Activated CD4-positive, CD25-positive, alpha-beta regulatory T cell (primary cell): Measurements from ENCODE around the gene ACTN1.
"Not testable (repeated sequence)": the region's sequence is repeated elsewhere in the genome, so short reads cannot be mapped to it uniquely, and the experiment has no call there.

Experiments used
- DNase-seq, 4 experiments: peaks; one replicate each; lab custom pipeline; 2025; lab: John Stamatoyannopoulos, UW

Gene ACTN1

GRCh38 chr14:68979021-68979721 lies at the start of gene ACTN1:
ACTN1 (minus strand) TSS chr14:68979302; CDS start chr14:68979056, 246 bp downstream.
- DNase-seq = peak in 2 of 4 experiments; percentile 17 to 27

DNA sequence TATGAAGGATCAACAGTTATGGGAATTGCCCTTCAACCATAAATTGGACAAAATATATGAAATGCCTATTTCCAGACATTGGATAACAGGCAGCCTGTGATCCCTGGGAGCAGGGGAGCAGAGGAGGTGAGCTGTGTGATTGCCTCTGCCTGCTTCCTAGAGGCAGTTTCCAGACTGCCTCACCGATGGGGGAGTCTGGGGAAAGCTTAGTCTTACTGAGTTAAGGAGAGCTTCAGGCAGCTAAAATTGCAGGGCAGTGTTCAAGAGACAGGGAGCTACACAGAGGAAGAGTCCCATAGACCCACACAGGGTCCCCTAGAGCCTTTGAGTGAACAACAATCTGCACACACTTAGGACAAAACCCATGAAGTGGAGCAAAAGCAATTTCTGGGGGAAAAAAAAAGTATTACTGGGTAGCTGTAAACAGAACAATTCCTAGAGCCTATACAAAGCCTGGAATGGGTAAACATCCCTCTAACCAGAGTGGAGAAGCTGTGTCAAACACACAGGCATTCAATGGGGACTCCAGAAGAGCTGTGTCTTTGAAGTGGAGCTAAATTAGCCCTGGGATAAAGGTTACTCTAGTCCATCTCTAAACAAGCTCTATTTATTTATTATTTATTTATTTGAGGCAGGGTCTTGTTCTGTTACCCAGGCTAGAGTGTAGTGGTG lies 48.3 kb upstream of the ACTN1 start:
- no peak for DNase-seq

GRCh38 chr14:69023035-69023434 lies 43.9 kb upstream of the ACTN1 start:
- DNase-seq = no peak

GRCh38 chr14:69022093-69022492 lies 43.0 kb upstream of the ACTN1 start:
- DNase-seq = not testable (repeated sequence)

DNA sequence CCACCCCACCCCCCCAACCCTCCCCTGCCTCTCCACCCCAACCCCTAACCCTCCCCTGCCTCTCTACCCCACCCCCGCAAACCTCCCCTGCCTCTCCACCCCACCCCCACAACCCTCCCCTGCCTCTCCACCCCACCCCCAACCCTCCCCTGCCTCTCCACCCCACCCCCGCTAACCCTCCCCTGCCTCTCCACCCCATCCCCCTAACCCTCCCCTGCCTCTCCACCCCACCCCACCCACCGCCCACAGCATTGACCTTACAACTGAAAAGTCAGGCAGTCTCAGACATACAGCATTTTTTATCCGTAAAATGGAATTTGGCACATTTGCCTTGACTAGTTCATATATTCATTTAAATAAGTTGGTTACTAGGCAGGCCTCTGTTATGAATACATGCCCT lies 38.6 kb upstream of the ACTN1 start:
- no peak for DNase-seq

GRCh38 chr14:69014829-69015259 lies 35.7 kb upstream of the ACTN1 start:
- no peak for DNase-seq

DNA sequence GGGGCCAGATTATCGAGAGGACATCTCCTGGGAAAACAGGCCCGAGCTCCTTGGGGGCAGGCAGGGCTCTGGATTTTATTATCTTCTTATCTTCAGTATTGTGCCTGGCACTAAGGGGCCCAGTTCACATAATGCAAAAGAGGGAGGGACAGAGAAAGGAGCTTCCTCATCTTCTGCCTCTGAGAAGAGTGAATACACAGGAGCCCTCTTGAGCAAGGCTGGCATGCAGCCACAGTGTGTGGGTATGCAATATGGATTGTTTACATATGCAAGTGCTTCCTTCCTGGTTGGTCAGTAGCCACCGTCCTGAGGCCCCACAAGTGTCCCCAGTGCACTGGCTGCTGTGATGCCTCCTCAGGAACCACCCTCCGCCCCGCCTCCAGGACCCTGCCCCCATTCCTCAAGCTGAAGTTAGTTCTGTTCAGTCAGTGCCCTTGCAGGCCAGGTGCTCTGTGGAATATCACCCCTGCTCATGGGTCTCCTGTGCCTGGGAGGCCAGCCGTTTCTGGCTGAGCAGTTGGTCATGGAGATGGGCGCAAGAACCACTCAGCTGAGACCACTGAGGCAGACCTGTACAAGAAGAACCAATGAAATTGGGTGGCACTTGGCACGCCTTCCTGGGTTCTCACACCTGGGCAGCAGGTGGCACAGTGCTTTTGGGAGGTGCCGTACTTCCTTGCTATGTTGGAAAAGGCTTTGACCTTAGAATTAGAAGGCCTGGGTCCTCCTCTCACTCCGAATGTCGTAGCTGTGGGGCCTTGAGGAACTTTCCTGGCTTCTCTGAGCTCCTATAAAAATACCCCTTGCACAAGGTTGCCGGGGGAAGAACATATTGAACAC lies 35.1 kb upstream of the ACTN1 start:
- no peak for DNase-seq

GRCh38 chr14:69012256-69012953 lies 33.3 kb upstream of the ACTN1 start:
- no peak for DNase-seq

GRCh38 chr14:69010648-69011047 lies 31.5 kb upstream of the ACTN1 start:
- DNase-seq = no peak

DNA sequence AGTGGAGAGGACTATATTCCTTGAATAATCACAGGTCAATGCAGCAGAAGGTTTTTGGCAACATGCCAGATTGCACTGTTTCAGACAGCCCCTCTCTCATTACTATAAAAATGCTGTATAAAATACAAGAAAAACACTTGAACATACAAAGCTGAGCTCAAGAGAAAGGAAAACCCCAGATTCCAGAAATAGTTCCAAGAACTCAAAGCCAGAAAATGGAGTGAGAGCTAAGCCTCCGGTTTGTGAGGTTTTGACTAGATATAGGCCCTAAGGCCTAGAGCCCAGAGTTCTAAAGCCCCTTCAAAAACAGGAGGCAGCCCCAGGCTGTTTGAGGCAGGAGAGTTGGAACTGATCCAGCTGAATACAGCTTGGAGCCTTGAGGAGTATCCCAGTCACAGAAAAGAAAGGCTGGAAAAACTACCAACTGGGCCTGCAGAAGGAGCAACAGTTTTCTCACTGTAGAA lies 29.4 kb upstream of the ACTN1 start:
- DNase-seq = no peak

DNA sequence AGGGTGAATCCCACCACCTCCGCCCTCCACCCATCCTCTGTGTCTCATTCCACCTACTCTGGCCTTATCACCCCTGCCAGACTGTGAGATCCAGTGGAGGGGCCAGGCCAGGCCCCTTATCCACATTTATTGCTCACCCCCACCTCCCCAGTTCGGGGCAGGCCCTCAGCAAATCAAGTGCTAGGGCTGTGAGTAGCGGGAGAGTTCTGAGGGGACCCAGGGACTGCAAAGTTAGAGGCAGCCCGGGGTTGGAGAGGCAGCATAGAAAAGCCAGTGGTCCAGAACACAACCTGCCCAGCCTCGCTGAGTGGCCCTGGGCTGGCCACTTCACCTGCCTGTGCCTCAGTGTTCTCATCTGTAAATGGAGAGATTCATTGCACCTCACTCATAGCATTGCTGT lies 27.2 kb upstream of the ACTN1 start:
- DNase-seq = no peak

DNA sequence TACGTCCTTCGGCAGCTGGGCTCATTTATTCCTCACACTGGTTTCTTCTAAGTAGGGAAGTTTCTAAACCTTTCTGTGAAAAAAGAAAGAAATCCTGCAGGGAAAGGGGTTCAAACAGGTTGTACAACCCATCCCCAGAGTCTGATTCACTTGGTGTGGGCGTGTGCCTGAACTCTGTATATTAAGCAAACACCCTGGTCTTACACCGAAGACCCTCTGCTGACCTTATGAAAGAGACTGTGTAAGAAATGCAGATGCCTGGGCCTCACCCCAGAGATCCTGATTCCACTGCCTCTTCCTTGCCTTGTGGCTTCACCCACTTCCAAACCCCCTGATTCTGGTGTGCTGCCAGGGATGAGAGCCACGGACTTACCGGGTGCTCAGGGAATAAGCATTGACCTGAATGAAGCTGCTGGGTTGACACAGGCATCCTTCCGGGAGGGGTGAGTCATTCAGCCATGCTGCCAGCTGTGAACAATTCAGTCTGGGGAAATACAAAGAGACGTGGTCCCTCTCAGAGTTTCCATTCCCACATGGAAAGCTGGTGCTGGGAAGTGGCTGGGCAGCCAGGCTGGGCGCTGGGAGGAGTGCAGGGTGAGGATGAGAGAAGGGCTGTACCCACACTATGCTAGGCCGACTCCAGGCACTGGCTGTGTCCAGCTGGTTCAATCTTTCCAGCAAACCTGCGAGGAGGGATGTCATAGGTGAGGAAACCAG lies 26.5 kb upstream of the ACTN1 start:
- DNase-seq = no peak

DNA sequence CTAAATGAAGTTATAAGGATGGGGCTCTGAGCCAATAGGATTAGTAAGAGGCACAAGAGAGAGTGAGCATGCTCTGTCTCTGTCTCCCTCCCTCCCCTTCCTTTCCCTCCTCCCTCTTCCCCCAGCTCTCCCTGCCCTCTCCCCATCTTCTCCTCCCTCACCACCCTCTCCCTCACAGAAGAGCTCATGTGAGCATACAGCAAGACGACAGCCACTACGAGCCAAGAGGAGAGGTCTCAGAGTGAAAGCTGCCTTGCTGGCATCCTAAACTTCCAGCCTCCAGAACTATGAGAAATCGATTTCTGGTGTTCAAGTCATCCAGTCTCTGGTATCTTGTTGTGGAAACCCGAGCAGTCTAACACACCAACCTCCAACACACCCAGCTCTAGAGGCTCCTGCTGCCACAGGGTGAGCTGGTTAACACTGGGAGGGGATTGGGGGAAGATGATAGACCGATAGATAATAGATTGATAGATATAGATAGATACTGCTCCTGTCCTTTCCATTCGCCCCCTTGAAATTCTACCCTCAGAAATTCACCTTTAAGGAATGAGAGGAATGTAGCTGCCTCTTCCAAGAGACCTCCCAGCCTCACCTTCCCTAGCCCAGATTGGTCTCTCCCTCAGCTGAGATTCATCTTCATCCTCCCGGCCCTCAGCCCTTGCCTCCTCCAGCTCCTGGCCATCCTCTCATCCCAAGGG lies 25.8 kb upstream of the ACTN1 start:
- DNase-seq = no peak

- DNase-seq = no peak
Observed at GRCh38 chr14:69003626-69004025, 24.5 kb upstream of the ACTN1 start.

- no peak for DNase-seq
Observed at GRCh38 chr14:69002069-69002468, 23.0 kb upstream of the ACTN1 start.

GRCh38 chr14:69001375-69001774 lies 22.3 kb upstream of the ACTN1 start:
- DNase-seq = no peak

DNA sequence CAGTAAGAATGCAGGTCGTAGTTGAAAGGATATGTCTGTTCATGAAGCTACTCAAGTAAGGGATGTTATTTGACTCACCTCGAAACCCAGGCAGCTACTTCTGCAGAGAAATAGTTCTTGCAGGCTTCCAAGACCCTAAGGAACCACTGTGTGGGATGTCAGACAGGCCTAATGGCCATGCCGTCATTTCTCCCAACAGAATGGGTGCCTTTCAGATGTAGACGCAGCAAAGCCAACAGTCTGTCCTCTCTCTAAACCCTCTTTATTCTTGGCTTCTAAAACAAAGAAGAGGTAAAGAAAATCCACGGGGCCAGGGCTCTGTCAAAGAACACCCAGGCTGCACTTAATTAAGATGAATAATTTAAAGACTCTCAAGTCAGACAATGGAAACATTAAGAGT lies 19.0 kb upstream of the ACTN1 start:
- DNase-seq = no peak

DNA sequence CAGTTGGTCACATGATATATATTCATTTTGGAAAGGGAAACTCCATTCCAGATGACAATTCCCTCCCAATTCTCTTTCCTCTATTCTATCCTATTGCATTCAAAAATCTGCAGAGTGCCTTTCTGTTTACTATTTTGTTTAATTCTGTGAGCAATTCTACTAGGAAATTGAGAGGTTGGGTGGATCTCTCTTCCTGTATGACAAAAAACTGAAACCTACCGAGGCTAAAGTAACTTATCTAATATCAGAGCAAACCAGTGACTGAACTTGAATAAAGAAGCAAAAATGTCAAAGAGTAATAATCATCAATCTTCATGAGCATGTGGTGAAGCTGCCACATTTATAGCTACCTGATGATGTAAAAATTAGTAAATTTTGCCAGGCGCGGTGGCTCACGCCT lies 16.6 kb upstream of the ACTN1 start:
- DNase-seq = no peak

GRCh38 chr14:68994056-68994455 lies 15.0 kb upstream of the ACTN1 start:
- DNase-seq = no peak

DNA sequence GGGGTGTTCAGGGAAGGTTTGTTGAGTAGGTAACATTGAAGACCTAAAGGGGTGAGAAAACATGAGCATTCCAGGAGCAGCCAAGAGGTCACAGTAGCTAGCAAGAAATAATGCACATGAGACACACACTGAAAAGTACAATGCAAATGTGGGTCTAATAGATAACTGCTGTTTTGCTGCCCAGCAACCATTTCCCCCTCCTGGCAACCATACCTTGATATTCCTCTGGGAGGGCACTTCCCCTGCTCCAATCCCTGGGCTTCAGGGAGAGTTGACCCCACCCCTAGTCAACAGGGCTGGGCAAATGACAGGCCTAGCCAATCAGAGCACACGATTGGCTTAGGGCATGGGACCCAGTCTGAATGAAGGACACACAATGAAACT lies 8.5 kb upstream of the ACTN1 start:
- no peak for DNase-seq
